ENCODE data around the gene MAP3K21.
A peak's percentile ranks its signal among the peaks of the same experiment; 100 is the strongest.

Gene MAP3K21

DNA sequence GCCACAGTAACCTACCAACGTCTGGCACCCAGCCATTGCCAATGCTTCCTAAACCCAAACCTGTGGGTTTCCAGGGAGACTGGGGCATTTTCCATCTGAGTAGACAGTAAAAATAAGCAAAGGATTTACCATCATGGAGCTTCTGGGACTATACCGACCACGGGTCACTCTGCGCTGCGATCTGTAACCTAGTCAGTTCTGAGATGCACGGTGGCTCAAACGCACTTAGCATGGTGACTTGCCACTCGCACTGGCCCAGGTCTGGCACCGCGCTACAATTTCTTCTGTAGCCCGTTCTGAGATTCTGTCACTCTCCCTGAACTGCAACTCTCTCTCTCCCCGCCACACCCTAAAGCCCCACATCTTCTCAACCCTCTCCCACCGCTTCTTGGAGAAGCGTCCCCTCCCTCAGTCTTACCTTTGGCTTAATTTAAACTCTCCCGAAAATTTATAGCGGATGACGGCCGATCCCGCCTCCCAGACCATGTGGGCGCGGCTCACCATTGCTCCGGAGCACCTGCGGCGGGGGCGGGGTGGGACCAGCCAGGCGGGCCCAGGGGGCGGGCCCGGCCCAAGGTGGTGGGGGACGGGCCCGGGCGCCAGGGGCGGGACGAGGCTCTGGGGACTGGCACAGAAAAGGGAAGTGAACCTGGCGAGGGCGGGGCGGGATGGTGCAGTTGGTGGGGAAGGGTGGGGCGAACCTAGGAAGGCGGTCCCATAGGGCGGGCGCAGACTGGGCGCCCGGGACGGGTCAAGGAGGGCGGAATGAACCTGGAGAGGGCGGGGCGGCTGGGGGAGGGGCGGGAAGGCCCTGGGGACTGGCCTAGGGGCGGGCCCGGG is 493 bp upstream of the MAP3K21 start:
- DNase-seq, result peak; percentile 52

DNA sequence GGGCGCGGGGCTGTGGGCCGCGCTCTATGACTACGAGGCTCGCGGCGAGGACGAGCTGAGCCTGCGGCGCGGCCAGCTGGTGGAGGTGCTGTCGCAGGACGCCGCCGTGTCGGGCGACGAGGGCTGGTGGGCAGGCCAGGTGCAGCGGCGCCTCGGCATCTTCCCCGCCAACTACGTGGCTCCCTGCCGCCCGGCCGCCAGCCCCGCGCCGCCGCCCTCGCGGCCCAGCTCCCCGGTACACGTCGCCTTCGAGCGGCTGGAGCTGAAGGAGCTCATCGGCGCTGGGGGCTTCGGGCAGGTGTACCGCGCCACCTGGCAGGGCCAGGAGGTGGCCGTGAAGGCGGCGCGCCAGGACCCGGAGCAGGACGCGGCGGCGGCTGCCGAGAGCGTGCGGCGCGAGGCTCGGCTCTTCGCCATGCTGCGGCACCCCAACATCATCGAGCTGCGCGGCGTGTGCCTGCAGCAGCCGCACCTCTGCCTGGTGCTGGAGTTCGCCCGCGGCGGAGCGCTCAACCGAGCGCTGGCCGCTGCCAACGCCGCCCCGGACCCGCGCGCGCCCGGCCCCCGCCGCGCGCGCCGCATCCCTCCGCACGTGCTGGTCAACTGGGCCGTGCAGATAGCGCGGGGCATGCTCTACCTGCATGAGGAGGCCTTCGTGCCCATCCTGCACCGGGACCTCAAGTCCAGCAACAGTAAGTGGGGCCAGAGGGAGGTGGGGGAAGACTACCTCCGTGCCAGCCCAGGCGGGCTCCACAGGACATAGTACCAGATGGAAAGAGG is 808 bp downstream of the MAP3K21 start:
- DNase-seq, result peak; percentile 27

DNA sequence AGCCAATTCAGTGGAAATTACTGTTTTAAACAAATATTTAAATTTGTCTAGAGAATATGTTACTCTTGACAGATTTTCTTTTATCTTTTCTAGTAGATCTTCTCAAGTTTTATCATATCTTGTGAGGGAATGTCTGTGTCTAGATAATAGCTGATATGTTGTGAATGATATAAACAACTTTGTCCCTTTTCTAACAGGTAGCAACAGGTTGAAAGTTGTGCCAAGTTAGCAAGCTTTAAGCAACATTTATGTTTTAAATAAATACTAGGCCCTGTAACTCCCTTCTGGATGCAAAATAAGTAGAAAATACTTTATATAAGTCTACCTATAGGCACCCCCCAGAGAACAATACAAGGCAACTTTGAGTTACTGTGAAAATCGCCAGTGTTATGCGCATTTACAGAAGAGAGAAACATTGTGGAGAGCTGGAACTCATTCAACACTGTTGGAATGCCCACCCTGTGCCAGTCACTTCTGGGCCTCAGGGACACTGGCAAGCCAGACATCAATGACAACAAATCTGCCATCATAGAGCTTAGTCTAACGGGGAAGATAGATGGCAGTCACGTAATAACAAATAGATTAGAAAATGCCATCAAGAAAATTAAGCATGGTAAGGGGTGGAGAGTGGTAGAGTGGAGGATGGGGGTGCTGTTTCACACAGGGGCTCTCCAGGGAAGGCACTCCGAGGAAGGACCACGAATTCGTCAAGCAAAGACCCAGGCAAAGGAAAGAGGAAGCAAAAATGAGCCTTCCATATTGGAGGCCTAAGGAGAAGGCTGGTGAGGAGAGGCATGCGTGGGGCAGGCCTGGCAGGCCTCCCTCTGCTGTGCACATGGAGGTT is 4.4 kb downstream of the MAP3K21 start:
- no peak for DNase-seq

DNA sequence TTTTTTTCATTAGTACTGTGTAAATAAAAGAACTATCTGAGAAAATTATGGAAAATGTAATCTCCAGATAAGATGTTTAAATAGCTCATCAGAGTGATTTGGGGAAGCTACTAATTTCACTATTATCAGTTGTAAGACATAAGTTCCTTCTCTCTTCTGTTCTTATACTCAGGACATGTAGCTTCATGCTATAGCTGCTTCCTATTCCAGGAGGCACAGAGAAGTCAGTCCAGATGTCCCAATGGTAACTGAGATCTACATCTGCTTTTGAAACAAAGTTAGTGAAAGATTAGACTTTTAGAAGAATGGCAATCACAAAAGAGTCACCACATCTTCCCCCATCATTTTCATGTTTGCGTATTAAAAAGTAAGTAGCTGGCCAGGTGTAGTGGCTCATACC is 5.6 kb downstream of the MAP3K21 start:
- DNase-seq, result no peak

DNA sequence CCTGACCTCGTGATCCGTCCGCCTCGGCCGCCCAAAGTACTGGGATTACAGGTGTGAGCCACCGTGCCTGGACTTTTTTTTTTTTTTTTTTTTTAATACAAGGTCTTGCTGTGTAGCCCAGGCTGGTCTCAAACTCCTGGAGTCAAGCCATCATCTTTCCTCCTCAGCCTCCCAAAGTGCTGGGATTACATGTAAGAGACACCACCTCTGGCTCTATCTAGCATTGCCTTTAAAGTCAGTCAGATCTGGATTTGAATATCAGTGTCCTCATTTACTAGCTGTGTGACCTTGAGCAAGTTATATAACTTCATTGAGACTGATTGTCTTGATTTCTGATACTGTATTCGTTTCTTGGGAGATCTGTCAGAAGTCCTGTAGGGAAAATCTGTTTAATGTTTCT is 6.6 kb downstream of the MAP3K21 start:
- DNase-seq, result no peak

DNA sequence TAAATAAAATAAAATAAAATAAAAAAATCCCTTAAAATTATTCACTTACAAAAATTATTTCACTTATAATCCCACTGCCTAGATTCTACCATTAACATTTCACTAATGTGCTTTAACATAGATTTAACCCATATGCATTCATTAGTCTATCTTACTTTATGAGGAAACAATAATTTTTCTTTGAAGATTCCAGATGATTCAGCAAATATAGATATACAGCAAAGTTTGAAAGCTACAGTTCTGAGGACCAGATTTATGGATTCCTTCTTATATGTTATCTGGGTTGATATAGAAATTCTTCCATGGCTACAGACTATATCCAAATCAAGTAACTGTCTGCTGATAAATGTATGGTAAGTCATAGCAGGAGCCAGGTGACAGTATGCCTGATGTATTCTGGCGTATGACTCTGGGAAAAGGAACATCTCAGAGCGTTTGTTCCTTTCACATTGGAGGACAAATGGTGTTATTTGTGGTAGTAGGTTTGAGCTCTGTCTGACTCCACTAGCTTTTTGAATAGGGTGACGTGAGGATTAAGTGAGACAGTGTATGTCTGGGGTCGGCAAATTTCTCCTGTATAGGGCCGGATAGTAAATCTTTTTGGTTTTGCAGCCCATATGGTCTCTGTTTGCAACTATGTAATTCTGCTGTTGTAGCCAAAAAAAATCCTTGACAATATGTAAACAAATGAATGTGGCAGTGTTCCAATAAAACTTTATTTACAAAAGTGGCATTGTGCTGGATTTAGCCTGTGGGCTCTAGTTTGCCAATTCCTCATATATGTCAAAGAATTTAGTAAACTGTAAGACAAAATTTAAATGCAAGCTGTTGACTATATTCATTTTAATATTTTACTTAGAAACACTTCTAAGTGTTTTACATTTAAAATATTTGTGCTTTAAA is 9.3 kb downstream of the MAP3K21 start:
- DNase-seq, result no peak

DNA sequence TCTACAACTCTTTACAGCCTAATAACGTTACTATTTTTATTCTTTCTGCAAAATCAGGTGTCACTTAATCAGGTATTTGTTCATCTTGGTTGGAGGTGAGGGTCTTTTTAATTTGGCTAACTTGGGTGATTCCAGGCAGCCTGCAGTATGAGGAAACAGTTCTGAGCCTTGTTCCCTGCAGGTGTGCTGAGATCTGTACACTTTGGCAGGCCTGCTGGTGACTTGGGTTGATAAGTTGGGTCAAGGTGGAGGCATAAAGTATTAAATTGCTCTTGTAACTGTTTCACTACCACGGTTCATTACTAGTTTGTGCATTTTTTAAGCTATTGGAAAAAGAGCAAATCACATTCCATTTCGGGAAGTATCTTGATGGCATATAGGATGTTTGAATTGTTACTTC is 10.0 kb downstream of the MAP3K21 start:
- DNase-seq, result no peak

GRCh38 chr1:233338102-233338501 is 10.6 kb downstream of the MAP3K21 start:
- DNase-seq, result no peak

DNA sequence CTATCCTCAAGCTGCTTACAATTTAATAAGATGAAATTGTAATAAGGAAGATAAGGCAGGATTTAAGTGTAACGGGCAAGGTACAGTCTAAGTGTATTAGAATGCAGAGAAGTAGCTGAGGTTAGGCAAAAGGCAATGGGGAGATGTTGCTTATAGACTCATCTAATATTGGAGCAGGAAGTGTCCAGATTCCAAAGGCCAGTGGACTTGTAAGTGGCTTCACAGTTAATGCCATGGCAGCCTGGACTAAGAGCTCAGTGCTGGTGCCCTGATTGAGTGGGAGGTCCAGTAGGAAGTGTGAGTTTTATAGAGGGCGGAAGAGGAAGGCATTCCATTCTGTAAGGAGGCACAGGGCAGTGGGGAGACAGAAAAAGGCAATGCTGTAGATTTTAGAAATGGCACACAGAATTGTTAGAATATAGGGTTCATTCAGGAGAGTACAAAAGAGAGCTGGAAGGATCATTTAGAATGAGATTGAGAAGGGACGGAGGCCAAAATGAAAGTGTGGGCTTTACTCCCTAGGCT is 12.6 kb downstream of the MAP3K21 start:
- no peak for DNase-seq

GRCh38 chr1:233340966-233341516 is 13.5 kb downstream of the MAP3K21 start:
- DNase-seq, result no peak

- no peak for DNase-seq
Observed at GRCh38 chr1:233342086-233342485, 14.6 kb downstream of the MAP3K21 start.

GRCh38 chr1:233343262-233343661 is 15.7 kb downstream of the MAP3K21 start:
- DNase-seq, result no peak

- DNase-seq, result no peak
Observed at GRCh38 chr1:233347338-233347737, 19.8 kb downstream of the MAP3K21 start.

DNA sequence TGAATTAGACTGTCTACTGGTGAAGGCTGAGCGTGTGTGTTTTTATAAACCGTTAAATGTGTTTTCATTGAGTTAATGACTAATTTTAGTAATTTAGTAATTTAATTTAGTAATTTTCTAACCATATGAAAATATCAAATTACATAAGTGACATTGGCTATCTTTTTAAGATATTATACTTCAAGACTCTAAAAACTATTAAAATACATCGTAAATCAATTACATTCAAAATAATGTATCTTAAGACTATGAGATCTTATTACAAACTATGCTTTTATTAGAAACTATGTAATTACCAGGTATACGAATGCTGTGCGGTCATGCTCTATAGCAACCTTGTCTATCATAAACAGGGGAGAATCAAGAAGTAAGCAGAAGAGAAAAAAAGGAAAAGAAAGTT is 21.6 kb downstream of the MAP3K21 start:
- no peak for DNase-seq

- no peak for DNase-seq
Observed at GRCh38 chr1:233354983-233355382, 27.5 kb downstream of the MAP3K21 start.

GRCh38 chr1:233355841-233356704 is 28.5 kb downstream of the MAP3K21 start:
- DNase-seq, result no peak

DNA sequence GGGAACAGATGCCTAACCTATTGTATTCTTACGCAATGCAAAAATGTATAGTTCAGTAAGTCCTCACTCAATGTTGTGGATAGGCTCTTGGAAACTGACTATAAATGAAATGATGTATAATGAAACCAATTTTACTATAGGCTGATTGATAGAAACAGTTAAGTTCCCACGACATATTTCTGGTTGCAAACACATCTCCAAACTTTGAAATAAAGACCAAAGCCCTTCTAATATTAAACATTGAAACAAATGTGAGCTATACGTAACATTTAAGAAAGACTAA is 29.1 kb downstream of the MAP3K21 start:
- no peak for DNase-seq

- DNase-seq, result no peak
Observed at GRCh38 chr1:233357595-233358397, 30.3 kb downstream of the MAP3K21 start.

- no peak for DNase-seq
Observed at GRCh38 chr1:233359431-233359830, 31.9 kb downstream of the MAP3K21 start.

- no peak for DNase-seq
Observed at GRCh38 chr1:233359905-233360304, 32.4 kb downstream of the MAP3K21 start.
